Activated CD8-positive, alpha-beta memory T cell treated with anti-CD3 and anti-CD28 coated beads for 24 hours (primary cell): ENCODE data around the gene ZNF134.

Experiments used
- DNase-seq: peaks from one replicate; pipeline ENCODE4 v3.0.0-alpha.2; 2020

The ZNF134 gene

GRCh38 chr19:57613941-57614743 lies at the start of gene ZNF134:
Gene ZNF134, plus strand, starts transcription at chr19:57614242. Its CDS starts 5,227 bp downstream, at chr19:57619469.
- DNase-seq, result peak; percentile 92

GRCh38 chr19:57566396-57567265 lies 47.4 kb upstream of the ZNF134 start:
- peak; percentile 5 for DNase-seq

GRCh38 chr19:57570707-57571106 lies 43.3 kb upstream of the ZNF134 start:
- DNase-seq, result no peak

- DNase-seq, result no peak
Observed at GRCh38 chr19:57572415-57572947, 41.6 kb upstream of the ZNF134 start.

- no peak for DNase-seq
Observed at GRCh38 chr19:57576661-57577060, 37.4 kb upstream of the ZNF134 start.

GRCh38 chr19:57578487-57579205 lies 35.4 kb upstream of the ZNF134 start, which contains the start of gene ZNF416:
Gene ZNF416, minus strand, starts transcription at chr19:57578911. Its CDS starts 207 bp downstream, at chr19:57578704.
- peak; percentile 94 for DNase-seq

- DNase-seq, result no peak
Observed at GRCh38 chr19:57583104-57583520, 30.9 kb upstream of the ZNF134 start.

- DNase-seq, result peak; percentile 91
Observed at GRCh38 chr19:57583521-57584416, 30.3 kb upstream of the ZNF134 start, which contains the start of gene ZIK1. Gene ZIK1, plus strand, starts transcription at chr19:57584145. Its CDS starts 212 bp downstream, at chr19:57584357.

GRCh38 chr19:57587529-57587928 lies 26.5 kb upstream of the ZNF134 start:
- DNase-seq, result no peak

GRCh38 chr19:57599377-57599760 lies 14.7 kb upstream of the ZNF134 start:
- no peak for DNase-seq

GRCh38 chr19:57599761-57600383 lies 14.2 kb upstream of the ZNF134 start, which contains the start of gene ZNF530:
Gene ZNF530, plus strand, starts transcription at chr19:57599885. Its CDS starts 4,461 bp downstream, at chr19:57604346.
- DNase-seq, result peak; percentile 95

GRCh38 chr19:57606931-57607330 lies 7.1 kb upstream of the ZNF134 start:
- no peak for DNase-seq

- no peak for DNase-seq
Observed at GRCh38 chr19:57611113-57611512, 2.9 kb upstream of the ZNF134 start.

- DNase-seq, result no peak
Observed at GRCh38 chr19:57615346-57615745, 1.3 kb downstream of the ZNF134 start.

GRCh38 chr19:57620673-57621348 lies 6.8 kb downstream of the ZNF134 start:
- DNase-seq, result no peak

- no peak for DNase-seq
Observed at GRCh38 chr19:57623091-57623490, 9.0 kb downstream of the ZNF134 start.

- DNase-seq, result peak; percentile 92
Observed at GRCh38 chr19:57632987-57633831, 19.2 kb downstream of the ZNF134 start, which contains the start of gene ZNF211. Gene ZNF211, plus strand, starts transcription at chr19:57633168. Its CDS starts 179 bp downstream, at chr19:57633347.

GRCh38 chr19:57633832-57634131 lies 19.7 kb downstream of the ZNF134 start:
- no peak for DNase-seq

GRCh38 chr19:57637379-57637778 lies 23.3 kb downstream of the ZNF134 start:
- DNase-seq, result no peak
